Gastrocnemius medialis (tissue), 4 donors: Measurements from ENCODE around the gene PLD3. TPM values are rescaled to one million over a fixed set of nuclear protein-coding genes. Genes with fewer than 3 reads are reported as not detected.

Experiments used
- ATAC-seq, 2 donors: fragments of 150-250 bp; one replicate each; pipeline ENCODE4 v1.9.1; 2016
- DNase-seq, 2 donors: peaks; one replicate each; pipeline ENCODE4 v3.0.0-alpha.2; 2019
- H3K27ac ChIP-seq, 4 donors: fragments of 200-600 bp; sonication (generic); 1 replicate in 1 of 4; 2 replicates in 3 of 4; pipeline ENCODE4 v1.5.1; 2016 to 2018; ENCODE audit warnings: mild to moderate bottlenecking in 2 of 4, moderate library complexity in 1 of 4
- H3K27me3 ChIP-seq, 3 donors: fragments of 200-600 bp; sonication (generic) in 2 of 3; 1 replicate in 1 of 3; 2 replicates in 2 of 3; pipeline versions ENCODE4 v1.5.1 to v1.6.0; 2016 to 2019; ENCODE audit warnings: mild to moderate bottlenecking in 1 of 3, moderate library complexity in 1 of 3
- H3K36me3 ChIP-seq, 2 donors: fragments of 200-600 bp; sonication (generic) in 1 of 2; one replicate each; pipeline ENCODE4 v1.5.1; 2017 to 2018
- H3K4me1 ChIP-seq, 2 donors: fragments of 200-600 bp; sonication (generic) in 1 of 2; one replicate each; pipeline ENCODE4 v1.5.1; 2016 to 2017; ENCODE audit warnings: mild to moderate bottlenecking in 2 of 2
- H3K4me3 ChIP-seq, 4 donors: fragments of 200-600 bp; sonication (generic) in 3 of 4; 1 replicate in 1 of 4; 2 replicates in 3 of 4; pipeline ENCODE4 v1.5.1; 2016 to 2019; ENCODE audit warnings: mild to moderate bottlenecking in 2 of 4
- H3K9me3 ChIP-seq, 3 donors: fragments of 200-600 bp; sonication (generic) in 2 of 3; 1 replicate in 1 of 3; 2 replicates in 2 of 3; pipeline ENCODE4 v1.5.1; 2016 to 2019
- CTCF ChIP-seq, 5 experiments: fragments of 450-650 bp in 3 of 5; fragments of 200-600 bp in 2 of 5; sonication (generic) in 2 of 5; IDR thresholded peaks in 4 of 5; conservative IDR thresholded peaks in 1 of 5; 1 replicate in 4 of 5; 2 replicates in 1 of 5; pipeline ENCODE4 v1.5.1; 2016 to 2019; ENCODE audit warnings: antibody characterized with exemption in 5 of 5, mild to moderate bottlenecking in 3 of 5, moderate library complexity in 3 of 5
- POLR2A ChIP-seq, 2 donors: fragments of 450-650 bp; IDR thresholded peaks; one replicate each; pipeline ENCODE4 v1.6.1; 2017; ENCODE audit warnings: antibody characterized with exemption in 2 of 2, mild to moderate bottlenecking in 2 of 2, moderate library complexity in 2 of 2
- in situ Hi-C, 4 donors: fragments of 200-750 bp; cut with MboI; loops; one replicate each; pipeline versions ENCODE4 v1.15.0 to v1.8.0; 2017; ENCODE audit warnings: low sequenced_read_pairs in 4 of 4
- intact Hi-C: fragments of 100-400 bp; cut with DNase I; formaldehyde crosslinking; loops from one replicate; pipeline ENCODE4 v1.15.1; 2023; ENCODE audit warnings: low total_unique reads
- total RNA-seq, 4 donors: library from RNA; depleted of rRNA; stranded (reverse); fragments of >200 nt; gene quantifications; one replicate each; pipeline versions ENCODE4 v1.1.0 to v1.2.3, GENCODE V29; 2016

Gene PLD3
- total RNA-seq, 4 donors from 2014 or later: 136 to 198 (median 190) TPM

DNA sequence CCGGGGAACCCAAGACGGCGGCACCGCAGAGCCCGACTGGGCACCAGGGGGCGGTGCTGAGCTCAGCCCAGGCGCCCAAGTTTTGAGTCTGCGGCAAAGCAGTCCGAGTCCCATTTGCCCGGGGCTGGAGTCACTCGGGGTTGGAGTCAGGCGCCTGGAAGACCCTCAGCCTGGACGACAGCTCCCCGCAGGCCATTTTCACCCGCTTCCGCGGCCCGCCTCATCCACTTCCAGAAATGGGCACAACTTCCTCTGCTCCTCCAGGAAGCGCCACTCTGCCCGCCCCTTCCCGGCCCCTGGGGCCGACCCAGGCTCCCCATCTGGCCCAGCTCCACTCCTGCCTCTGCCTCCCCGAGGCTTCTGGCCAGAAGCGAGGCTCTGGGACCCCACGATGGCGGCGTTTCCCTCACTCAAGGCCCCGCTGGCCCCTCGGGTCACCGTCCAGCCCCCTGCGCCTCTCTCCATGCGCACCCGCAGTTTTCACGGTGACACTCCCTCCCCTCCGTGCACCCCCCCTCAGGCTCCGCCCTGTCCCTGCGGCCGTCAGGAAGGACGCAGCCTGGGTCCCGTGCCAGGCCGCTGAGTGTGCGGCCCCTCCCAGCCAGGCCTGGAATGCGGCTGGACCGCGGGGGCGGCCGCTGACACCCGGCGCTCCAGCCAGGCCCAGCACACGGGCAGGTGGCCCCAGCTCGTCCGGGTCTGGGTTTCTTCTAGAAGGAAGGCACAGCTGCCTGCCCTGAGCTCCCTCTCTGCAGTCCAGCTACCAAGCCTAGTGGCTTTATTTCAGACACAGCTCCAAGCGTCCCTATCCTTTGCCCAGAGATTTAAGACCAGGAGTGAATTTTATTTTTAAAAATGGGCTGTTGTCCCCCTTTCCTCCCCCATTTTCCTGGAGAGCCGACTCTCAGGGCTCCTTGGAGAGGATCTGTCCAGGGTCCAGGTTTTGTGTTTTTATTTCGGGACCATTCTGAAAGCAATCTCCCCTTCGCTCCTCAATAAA, 72.6 kb downstream of the PLD3 start:
- Histone ChIP-seq H3K27ac (peak overlapping the region; percentile 98 to 100 (median 99)), H3K36me3 (peaks cover 0 to 13% of the 10 kb centered on the region in 2 donors), H3K4me1 (peaks cover 45% of the 10 kb centered on the region in 2 donors), H3K9me3 (no peaks in the 10 kb centered on the region), H3K4me3 (peak overlapping the region; percentile 81 to 93 (median 88)), H3K27me3 (no peaks in the 10 kb centered on the region)
- intact Hi-C loops: loop anchor here (1.0 to 10.0 kb wide), 5 partner anchors 23 to 1016 kb away; partner anchors contain the start of genes BLVRB, C19orf47, COQ8B and ITPKC
- DNase-seq (peak; percentile 93 to 96), ATAC-seq (peak; percentile 67 to 72)
- TF ChIP-seq CTCF (IDR thresholded peaks at IDR 0.05 in 4 of 5, conservative IDR thresholded peaks at IDR 0.05 in 1 of 5): peak; percentile 95 to 99 (median 96)
- TF ChIP-seq POLR2A (IDR thresholded peaks at IDR 0.05): peak; percentile 97
- in situ Hi-C loops: no loop called here

- Histone ChIP-seq H3K27me3 (no peaks in the 10 kb centered on the region), H3K27ac (peak overlapping the region; percentile 98 to 100 (median 99)), H3K4me3 (peak overlapping the region; percentile 81 to 93 (median 88)), H3K9me3 (no peaks in the 10 kb centered on the region), H3K36me3 (peaks cover 0 to 13% of the 10 kb centered on the region in 2 donors), H3K4me1 (peaks cover 43 to 44% of the 10 kb centered on the region in 2 donors)
- intact Hi-C loops (loop anchor here (1.0 to 10.0 kb wide), 5 partner anchors 22 to 1017 kb away; partner anchors contain the start of genes BLVRB, C19orf47, COQ8B and ITPKC), in situ Hi-C loops (no loop called here)
- ATAC-seq (no peak), DNase-seq (no peak)
- no peak for TF ChIP-seq CTCF (IDR thresholded peaks at IDR 0.05 in 4 of 5, conservative IDR thresholded peaks at IDR 0.05 in 1 of 5)
- no peak for TF ChIP-seq POLR2A (IDR thresholded peaks at IDR 0.05)
Observed at GRCh38 chr19:40421993-40422747, 73.7 kb downstream of the PLD3 start.

DNA sequence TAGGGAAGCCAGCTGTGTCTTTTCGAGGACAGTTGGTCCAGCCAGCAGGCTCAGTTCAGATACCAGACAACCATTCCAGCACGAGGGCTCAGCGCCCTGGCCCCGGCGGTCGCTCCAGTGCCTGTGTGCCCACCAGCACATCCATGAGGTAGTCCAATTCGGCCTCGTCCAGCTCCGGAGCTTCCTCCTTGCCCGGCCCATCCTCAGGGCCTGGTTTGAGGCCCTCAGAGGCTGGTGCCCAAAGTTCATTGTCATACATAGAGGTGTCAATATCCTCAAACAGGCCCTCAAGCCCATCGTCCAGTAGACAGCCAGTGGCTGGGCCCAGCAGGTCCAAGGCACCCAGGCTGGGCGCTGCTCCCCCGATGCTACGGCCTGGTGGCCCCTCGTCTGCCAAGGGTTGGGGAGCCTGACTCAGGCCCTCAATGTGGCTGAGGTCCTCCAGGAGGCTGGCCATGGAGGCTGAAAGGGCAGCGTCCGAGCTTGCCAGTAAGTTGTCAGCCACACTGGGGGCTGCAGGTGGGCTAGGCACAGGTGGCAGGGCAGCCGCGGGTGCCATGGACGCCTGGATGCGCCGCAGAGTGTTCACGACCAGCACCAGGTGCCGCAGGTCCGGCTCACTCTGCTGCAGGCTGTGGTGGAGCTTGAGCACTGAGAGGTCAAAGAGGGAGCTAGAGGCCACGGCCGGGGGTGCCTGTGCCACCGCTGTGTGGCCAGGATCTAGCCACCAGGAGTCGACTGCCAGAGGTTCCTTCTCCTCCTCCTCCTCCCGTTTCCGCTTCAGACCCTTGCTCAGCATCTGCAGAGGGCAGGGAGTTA, 74.5 kb downstream of the PLD3 start:
- ATAC-seq (no peak), DNase-seq (no peak)
- Histone ChIP-seq H3K27ac (peak overlapping the region; percentile 98 to 100 (median 99)), H3K9me3 (no peaks in the 10 kb centered on the region), H3K27me3 (no peaks in the 10 kb centered on the region), H3K4me3 (no peak overlapping the region), H3K4me1 (peaks cover 36 to 38% of the 10 kb centered on the region in 2 donors), H3K36me3 (peaks cover 0 to 13% of the 10 kb centered on the region in 2 donors)
- intact Hi-C loops: loop anchor here (5.0 to 10.0 kb wide), 3 partner anchors 76 to 1018 kb away; partner anchors contain the start of genes C19orf47, COQ8B, ITPKC and PLD3
- in situ Hi-C loops: no loop called here
- TF ChIP-seq CTCF (IDR thresholded peaks at IDR 0.05 in 4 of 5, conservative IDR thresholded peaks at IDR 0.05 in 1 of 5) (no peak), POLR2A (IDR thresholded peaks at IDR 0.05) (no peak)

DNA sequence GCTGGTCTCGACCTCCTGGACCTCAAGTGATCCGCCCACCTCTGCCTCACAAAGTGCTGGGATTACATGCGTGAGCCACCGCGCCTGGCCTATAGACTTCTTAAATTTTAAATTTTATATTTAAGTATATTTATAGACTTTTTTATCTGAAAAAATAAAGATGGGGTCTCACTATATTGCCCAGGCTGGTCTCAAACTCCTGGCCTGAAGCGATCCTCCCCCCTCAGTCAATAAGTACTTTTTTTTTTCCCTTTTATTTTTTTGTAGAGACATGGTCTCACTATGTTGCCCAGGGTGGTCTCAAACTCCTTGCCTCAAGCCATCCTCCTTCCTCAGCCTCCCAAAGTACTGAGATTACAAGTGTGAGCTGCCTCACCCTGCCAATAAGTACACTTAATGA, 75.4 kb downstream of the PLD3 start:
- intact Hi-C loops: loop anchor here (5.0 to 10.0 kb wide), 3 partner anchors 77 to 1019 kb away; partner anchors contain the start of genes C19orf47, COQ8B, ITPKC and PLD3
- H3K9me3 ChIP-seq: no peaks in the 10 kb centered on the region
- H3K36me3 ChIP-seq: peaks cover 0 to 13% of the 10 kb centered on the region in 2 donors
- peak overlapping the region; percentile 98 to 100 (median 99) for H3K27ac ChIP-seq
- ATAC-seq (no peak), DNase-seq (no peak)
- TF ChIP-seq POLR2A (IDR thresholded peaks at IDR 0.05): no peak
- no peak for TF ChIP-seq CTCF (IDR thresholded peaks at IDR 0.05 in 4 of 5, conservative IDR thresholded peaks at IDR 0.05 in 1 of 5)
- no peaks in the 10 kb centered on the region for H3K27me3 ChIP-seq
- in situ Hi-C loops: no loop called here
- peaks cover 35 to 38% of the 10 kb centered on the region in 2 donors for H3K4me1 ChIP-seq
- peak overlapping the region; percentile 78 to 94 (median 84) for H3K4me3 ChIP-seq
